Chondrocyte (in vitro differentiated cells): ENCODE data around the gene MTMR6. TPM values are rescaled to one million over a fixed set of nuclear protein-coding genes. Genes with fewer than 3 reads are reported as not detected.

Experiments
- DNase-seq: peaks from one replicate; pipeline ENCODE4 v3.0.0; 2021; ENCODE audit warnings: mixed read lengths, low spot score
- H3K27ac Mint-ChIP-seq: one replicate; pipeline ENCODE4 v1.8.0; 2021; ENCODE audit warnings: mild to moderate bottlenecking, moderate library complexity, mixed read lengths; ENCODE audit not compliant: unreplicated experiment
- H3K27me3 Mint-ChIP-seq: 2 replicates; pipeline ENCODE4 v1.8.0; 2021; ENCODE audit warnings: low read depth, mixed read lengths
- H3K36me3 Mint-ChIP-seq: 2 replicates; pipeline ENCODE4 v1.8.0; 2021; ENCODE audit warnings: low read depth, mixed read lengths
- H3K4me1 Mint-ChIP-seq: 2 replicates; pipeline ENCODE4 v1.8.0; 2021; ENCODE audit warnings: low read depth, mild to moderate bottlenecking, mixed read lengths
- H3K4me3 Mint-ChIP-seq: one replicate; pipeline ENCODE4 v1.8.0; 2021; ENCODE audit warnings: mild to moderate bottlenecking, moderate library complexity, mixed read lengths; ENCODE audit not compliant: unreplicated experiment
- H3K9me3 Mint-ChIP-seq: 2 replicates; pipeline ENCODE4 v1.8.0; 2021; ENCODE audit warnings: low read depth, mixed read lengths
- total RNA-seq: library from RNA; stranded (reverse); gene quantifications from 3 replicates; pipeline ENCODE4 v1.2.1, GENCODE V29; 2021
- TF ChIP-seq, protein P1 (sequence below): fragments of 200-600 bp; sonication (generic); IDR thresholded peaks from 2 replicates; pipeline ENCODE4 v1.5.0; 2021; ENCODE audit warnings: antibody characterized with exemption, mild to moderate bottlenecking, moderate library complexity

Gene MTMR6
- total RNA-seq, 1 donor from 2014 or later = 20.8 TPM

- DNase-seq = no peak
- TF ChIP-seq, protein P1, sequence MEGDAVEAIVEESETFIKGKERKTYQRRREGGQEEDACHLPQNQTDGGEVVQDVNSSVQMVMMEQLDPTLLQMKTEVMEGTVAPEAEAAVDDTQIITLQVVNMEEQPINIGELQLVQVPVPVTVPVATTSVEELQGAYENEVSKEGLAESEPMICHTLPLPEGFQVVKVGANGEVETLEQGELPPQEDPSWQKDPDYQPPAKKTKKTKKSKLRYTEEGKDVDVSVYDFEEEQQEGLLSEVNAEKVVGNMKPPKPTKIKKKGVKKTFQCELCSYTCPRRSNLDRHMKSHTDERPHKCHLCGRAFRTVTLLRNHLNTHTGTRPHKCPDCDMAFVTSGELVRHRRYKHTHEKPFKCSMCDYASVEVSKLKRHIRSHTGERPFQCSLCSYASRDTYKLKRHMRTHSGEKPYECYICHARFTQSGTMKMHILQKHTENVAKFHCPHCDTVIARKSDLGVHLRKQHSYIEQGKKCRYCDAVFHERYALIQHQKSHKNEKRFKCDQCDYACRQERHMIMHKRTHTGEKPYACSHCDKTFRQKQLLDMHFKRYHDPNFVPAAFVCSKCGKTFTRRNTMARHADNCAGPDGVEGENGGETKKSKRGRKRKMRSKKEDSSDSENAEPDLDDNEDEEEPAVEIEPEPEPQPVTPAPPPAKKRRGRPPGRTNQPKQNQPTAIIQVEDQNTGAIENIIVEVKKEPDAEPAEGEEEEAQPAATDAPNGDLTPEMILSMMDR = no peak
- H3K9me3 Mint-ChIP-seq = no peaks in the 10 kb centered on the region
- no peak overlapping the region for H3K4me3 Mint-ChIP-seq
- no peaks in the 10 kb centered on the region for H3K27me3 Mint-ChIP-seq
- peaks cover 35% of the 10 kb centered on the region for H3K4me1 Mint-ChIP-seq
- H3K27ac Mint-ChIP-seq = peak overlapping the region; percentile 11
- H3K36me3 Mint-ChIP-seq = peaks cover 2% of the 10 kb centered on the region
Measured at GRCh38 chr13:25280396-25280795, 6.9 kb downstream of the MTMR6 start.

- Mint-ChIP-seq H3K9me3 (no peaks in the 10 kb centered on the region), H3K27me3 (no peaks in the 10 kb centered on the region), H3K4me3 (no peak overlapping the region), H3K4me1 (peaks cover 33% of the 10 kb centered on the region), H3K27ac (no peak overlapping the region), H3K36me3 (peaks cover 5% of the 10 kb centered on the region)
- TF ChIP-seq, protein P1 = no peak
- DNase-seq = no peak
Measured at GRCh38 chr13:25276748-25277147, 10.5 kb downstream of the MTMR6 start.

- Mint-ChIP-seq H3K9me3 (no peaks in the 10 kb centered on the region), H3K4me3 (no peak overlapping the region), H3K4me1 (no peaks in the 10 kb centered on the region), H3K27me3 (no peaks in the 10 kb centered on the region), H3K36me3 (peaks cover 17% of the 10 kb centered on the region), H3K27ac (no peak overlapping the region)
- TF ChIP-seq, protein P1 = no peak
- DNase-seq = no peak
Measured at GRCh38 chr13:25268561-25268960, 18.7 kb downstream of the MTMR6 start.

- no peak overlapping the region for H3K27ac Mint-ChIP-seq
- no peaks in the 10 kb centered on the region for H3K4me1 Mint-ChIP-seq
- no peaks in the 10 kb centered on the region for H3K9me3 Mint-ChIP-seq
- H3K27me3 Mint-ChIP-seq = no peaks in the 10 kb centered on the region
- H3K36me3 Mint-ChIP-seq = peaks cover 19% of the 10 kb centered on the region
- no peak overlapping the region for H3K4me3 Mint-ChIP-seq
- TF ChIP-seq, protein P1 = peak; percentile 50
- no peak for DNase-seq
Measured at GRCh38 chr13:25267715-25268114, 19.6 kb downstream of the MTMR6 start.

GRCh38 chr13:25266706-25267105 is 20.6 kb downstream of the MTMR6 start:
- H3K4me1 Mint-ChIP-seq = no peaks in the 10 kb centered on the region
- H3K27ac Mint-ChIP-seq = no peak overlapping the region
- H3K9me3 Mint-ChIP-seq = no peaks in the 10 kb centered on the region
- H3K36me3 Mint-ChIP-seq = peaks cover 17% of the 10 kb centered on the region
- TF ChIP-seq, protein P1 = no peak
- no peaks in the 10 kb centered on the region for H3K27me3 Mint-ChIP-seq
- H3K4me3 Mint-ChIP-seq = no peak overlapping the region
- DNase-seq = no peak
